ENCODE measurements around the gene ARHGAP23. TPM values are rescaled to one million over a fixed set of nuclear protein-coding genes. Genes with fewer than 3 reads are reported as not detected.

ARHGAP23 gene, protein sequence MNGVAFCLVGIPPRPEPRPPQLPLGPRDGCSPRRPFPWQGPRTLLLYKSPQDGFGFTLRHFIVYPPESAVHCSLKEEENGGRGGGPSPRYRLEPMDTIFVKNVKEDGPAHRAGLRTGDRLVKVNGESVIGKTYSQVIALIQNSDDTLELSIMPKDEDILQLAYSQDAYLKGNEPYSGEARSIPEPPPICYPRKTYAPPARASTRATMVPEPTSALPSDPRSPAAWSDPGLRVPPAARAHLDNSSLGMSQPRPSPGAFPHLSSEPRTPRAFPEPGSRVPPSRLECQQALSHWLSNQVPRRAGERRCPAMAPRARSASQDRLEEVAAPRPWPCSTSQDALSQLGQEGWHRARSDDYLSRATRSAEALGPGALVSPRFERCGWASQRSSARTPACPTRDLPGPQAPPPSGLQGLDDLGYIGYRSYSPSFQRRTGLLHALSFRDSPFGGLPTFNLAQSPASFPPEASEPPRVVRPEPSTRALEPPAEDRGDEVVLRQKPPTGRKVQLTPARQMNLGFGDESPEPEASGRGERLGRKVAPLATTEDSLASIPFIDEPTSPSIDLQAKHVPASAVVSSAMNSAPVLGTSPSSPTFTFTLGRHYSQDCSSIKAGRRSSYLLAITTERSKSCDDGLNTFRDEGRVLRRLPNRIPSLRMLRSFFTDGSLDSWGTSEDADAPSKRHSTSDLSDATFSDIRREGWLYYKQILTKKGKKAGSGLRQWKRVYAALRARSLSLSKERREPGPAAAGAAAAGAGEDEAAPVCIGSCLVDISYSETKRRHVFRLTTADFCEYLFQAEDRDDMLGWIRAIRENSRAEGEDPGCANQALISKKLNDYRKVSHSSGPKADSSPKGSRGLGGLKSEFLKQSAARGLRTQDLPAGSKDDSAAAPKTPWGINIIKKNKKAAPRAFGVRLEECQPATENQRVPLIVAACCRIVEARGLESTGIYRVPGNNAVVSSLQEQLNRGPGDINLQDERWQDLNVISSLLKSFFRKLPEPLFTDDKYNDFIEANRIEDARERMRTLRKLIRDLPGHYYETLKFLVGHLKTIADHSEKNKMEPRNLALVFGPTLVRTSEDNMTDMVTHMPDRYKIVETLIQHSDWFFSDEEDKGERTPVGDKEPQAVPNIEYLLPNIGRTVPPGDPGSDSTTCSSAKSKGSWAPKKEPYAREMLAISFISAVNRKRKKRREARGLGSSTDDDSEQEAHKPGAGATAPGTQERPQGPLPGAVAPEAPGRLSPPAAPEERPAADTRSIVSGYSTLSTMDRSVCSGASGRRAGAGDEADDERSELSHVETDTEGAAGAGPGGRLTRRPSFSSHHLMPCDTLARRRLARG (N-terminal part only)
- total RNA-seq (2014; rRNA removed; shearing (Covaris generic)) = 4.6 and 6.3 TPM in 2 replicates

- peak; percentile 70 for DNase-seq (ENCODE audit: low read depth)
These were observed at the start of gene ARHGAP23 for GRCh38 chr17:38428112-38428642. Gene ARHGAP23, plus strand, starts transcription at chr17:38428464. Its CDS starts 22 bp downstream, at chr17:38428486.

GRCh38 chr17:38379448-38379847 is 48.8 kb upstream of the ARHGAP23 start:
- DNase-seq (ENCODE audit: low read depth) = no peak

- DNase-seq (ENCODE audit: low read depth) = no peak
These were observed 33.2 kb upstream of the ARHGAP23 start for GRCh38 chr17:38395090-38395489.

- no peak for DNase-seq (ENCODE audit: low read depth)
These were observed 31.0 kb upstream of the ARHGAP23 start for GRCh38 chr17:38397227-38397626.

DNA sequence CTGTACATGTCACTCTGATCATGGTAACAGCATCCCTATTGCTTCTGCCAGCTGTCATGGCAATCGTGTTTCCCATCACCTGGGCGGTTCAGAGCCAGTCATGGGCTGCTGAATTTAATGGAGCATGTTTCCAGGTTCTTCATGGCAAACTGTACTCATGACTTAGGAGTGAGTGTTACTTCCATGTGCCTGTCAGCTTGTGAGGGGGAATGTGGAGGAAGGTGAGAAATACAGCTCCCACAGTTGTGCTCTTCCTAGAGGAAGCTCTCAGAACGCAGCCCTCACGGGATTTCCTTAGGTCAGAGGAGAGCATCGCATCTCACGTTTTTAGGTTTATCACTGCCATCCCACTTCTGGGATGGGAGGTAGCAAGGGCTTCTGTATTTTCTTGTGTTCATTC is 28.0 kb upstream of the ARHGAP23 start:
- DNase-seq (ENCODE audit: low read depth) = no peak

DNA sequence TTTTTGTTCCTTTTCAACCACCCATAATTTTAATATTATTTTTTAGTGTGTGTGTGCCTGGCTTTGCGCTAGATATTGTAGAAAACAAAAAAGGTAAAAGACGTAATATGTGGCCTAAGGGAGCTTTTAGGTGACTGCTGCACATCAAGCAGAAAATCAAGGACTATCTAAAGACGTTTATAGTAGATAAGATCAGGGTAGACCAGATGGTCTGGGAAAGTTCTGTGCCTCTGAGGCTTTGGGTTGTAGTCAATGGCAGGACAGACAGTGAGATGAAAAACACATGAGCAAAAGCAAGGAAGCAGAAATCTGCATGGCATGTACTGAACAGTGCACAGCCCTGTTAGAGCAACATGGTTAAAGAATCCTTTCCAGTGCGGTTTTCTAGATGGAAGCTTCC is 26.8 kb upstream of the ARHGAP23 start:
- DNase-seq (ENCODE audit: low read depth) = no peak

DNA sequence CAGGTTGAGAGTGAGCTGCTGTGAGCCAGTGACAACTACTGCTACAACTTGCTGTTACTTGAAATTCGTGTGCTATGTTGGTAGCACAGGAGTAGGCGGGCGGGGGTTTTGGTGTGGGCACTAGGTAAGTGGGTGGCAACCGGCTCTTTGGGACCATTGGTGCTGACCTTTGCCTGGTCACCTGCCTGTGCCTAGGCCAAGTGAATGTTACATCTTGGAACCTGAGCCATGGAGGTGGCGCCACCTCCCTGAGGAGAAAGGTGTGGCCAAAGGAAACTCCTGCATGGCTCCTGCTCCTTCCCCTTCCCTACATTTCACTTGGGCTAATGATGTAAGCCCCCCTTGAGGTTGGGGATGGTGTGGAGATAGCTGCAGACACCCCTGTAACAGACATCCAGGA is 25.4 kb upstream of the ARHGAP23 start:
- no peak for DNase-seq (ENCODE audit: low read depth)

DNA sequence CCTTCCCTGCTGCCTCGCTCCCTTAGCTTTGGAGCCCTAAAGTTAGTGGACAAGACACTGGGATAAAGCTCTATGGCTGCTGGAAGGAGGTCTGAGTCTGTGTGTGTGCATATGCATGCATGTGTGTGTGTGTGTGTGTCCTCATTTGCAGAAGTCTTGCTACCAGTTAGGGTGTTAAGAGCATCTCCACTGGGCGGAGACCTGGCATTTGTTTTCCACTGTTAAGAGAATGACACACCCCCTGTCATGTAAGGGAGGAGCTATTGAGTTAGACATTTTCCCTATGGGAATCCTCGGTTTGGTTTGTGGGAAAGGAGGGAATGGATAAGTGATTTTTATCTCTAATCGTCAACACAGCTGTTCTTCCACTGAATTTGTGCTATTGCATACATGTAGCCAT is 24.8 kb upstream of the ARHGAP23 start:
- DNase-seq (ENCODE audit: low read depth) = peak; percentile 33

- DNase-seq (ENCODE audit: low read depth) = no peak
These were observed 23.9 kb upstream of the ARHGAP23 start for GRCh38 chr17:38404174-38404943.

DNA sequence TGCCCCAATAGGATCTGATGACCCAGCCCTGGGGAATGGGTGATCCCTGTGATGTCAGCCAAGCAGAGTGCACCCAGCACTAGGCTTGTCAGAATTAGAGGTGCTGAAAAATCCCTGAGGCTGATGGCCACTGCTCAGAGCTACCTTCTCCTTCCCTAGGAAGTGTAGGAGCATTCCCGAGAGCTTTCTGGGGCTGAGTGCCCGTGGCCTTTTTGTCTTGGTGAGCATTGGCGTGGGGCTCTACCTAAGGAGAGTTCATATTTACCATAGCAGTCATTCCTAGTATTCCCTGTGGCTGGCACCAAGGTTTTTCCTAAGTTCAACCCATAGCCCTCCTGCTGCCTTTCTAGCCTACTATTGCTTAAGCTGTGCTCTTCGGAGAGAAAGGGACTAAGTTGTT is 22.6 kb upstream of the ARHGAP23 start:
- DNase-seq (ENCODE audit: low read depth) = no peak

GRCh38 chr17:38410201-38410600 is 18.1 kb upstream of the ARHGAP23 start:
- DNase-seq (ENCODE audit: low read depth) = no peak

DNA sequence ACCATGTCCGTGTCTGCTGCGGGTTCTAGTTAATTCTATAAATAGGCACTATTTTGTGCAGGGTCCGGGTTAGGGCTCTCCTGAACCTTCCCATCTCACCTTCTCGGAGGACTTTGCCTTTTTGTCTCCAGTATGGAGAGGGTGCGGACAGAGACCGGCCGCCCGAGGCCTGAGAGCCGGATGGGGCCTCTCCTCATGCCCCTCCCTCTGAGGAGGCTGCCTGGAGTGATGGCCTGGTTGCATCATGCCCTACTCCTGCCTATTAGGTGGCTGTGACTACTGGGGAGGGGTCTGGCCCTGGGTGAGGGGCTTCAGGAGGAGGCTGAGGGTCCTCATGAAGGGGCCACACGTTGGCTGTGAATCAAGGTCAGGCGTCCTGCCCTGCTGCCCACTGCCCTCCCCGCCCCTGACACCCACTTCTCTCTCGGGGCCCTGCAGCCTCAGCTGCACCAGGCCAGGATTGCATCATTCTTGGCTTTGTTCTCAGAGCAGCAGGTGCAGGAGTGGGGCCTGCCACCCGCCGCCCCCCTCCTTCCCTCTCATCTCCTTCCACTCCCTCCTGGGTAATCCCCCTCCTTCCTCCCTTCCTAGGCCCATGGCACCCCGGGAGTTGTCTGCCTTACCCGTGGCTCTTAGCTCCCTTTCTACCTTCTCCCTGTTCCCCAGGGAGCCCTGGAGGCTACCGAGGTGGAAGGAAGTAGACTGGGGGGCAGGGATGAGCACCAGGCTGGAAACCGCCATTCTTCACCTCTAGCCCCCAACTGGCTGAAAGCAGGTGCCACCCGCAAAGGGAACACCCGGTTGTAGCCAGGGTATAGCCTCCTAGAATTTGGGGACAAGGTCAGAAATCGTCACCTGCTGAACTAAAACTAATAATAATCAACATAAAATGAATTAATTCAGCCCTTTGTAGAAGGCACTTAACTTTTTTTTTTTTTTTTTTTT is 12.7 kb upstream of the ARHGAP23 start:
- no peak for DNase-seq (ENCODE audit: low read depth)

DNA sequence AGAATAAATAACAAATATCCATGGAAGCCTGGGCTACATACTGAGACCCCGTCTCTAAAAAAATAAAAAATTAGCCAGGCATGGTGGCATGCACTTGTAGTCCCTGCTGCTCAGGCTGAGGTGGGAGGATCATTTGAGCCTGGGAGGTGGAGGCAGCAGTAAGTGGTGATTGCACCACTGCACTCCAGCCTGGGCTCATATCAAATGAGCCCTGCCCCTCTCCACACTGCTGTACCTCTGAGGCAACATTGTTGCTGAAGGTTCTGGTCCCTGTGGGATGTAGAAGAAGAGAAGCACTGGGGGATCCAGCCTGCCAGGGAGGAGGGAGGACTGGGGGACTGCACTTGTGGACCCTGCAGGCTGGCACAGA is 11.4 kb upstream of the ARHGAP23 start:
- no peak for DNase-seq (ENCODE audit: low read depth)

- peak; percentile 15 for DNase-seq (ENCODE audit: low read depth)
These were observed 10.9 kb upstream of the ARHGAP23 start for GRCh38 chr17:38417210-38417951.

GRCh38 chr17:38418062-38418692 is 10.1 kb upstream of the ARHGAP23 start:
- DNase-seq (ENCODE audit: low read depth) = no peak

GRCh38 chr17:38418693-38419507 is 9.4 kb upstream of the ARHGAP23 start:
- DNase-seq (ENCODE audit: low read depth) = no peak

DNA sequence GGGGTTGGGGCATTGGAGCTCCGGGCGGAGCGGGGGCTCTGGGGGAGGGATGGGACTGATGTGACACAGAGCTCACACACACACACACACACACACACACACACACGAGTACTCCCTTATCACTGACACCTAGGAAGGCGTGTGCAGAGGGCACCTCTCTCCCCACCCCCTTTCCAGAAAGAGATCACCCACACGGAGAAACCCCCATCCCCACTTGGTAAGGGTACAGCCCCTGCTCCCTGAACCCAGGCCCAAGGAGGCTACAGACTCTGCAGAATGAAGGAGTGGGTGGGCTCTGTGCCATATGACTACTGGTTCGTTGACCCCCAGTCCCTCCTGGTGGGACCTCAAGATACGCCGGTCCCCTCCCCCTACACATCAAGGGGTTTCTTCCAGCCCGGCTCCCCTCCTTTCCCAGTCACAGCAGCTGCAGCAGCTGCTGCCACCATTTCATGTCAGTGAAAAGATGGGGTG is 8.7 kb upstream of the ARHGAP23 start:
- no peak for DNase-seq (ENCODE audit: low read depth)
